SK-N-DZ (cell line): ENCODE data around the gene ACOT7.
"Not testable (repeated sequence)": the region's sequence is repeated elsewhere in the genome, so short reads cannot be mapped to it uniquely, and the experiment has no call there.

Source experiments
- DNase-seq: peaks from one replicate; pipeline ENCODE4 v3.0.0-alpha.2; 2015; ENCODE audit warnings: low spot score
- small RNA-seq, 2 experiments: library from RNA; depleted of rRNA; stranded (forward); fragments of <200 nt; gene quantifications; one replicate each; pipeline ENCODE3, GENCODE V24; 2014

ACOT7 gene

DNA sequence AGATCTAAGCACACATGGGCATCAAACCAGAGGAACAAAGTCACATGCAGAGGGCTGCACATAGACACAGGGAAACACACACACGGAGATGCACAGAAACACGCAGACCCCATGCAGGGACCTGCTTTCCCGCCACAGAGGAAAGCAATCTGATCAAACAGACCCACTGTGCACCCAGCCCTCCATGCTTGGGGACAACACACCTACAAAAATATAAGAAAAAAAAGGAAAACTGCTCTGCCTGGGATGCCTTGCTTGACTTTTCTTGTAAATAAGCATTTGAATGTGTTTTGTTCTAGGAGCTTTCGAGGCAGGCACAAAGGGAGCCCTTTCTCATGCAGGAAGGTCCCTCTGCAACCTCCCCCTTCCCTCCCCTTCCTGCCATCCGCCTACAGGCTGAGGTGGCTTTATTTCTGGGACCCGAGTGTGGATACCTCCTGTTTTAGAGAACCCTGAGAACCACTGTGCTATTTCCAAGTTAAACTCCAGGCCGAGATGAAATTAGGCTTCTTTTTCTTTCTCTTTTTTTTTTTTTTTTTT is 154.3 kb downstream of the ACOT7 start:
- no peak for DNase-seq

- DNase-seq, result no peak
Observed at GRCh38 chr1:6237093-6237492, 156.5 kb downstream of the ACOT7 start.

DNA sequence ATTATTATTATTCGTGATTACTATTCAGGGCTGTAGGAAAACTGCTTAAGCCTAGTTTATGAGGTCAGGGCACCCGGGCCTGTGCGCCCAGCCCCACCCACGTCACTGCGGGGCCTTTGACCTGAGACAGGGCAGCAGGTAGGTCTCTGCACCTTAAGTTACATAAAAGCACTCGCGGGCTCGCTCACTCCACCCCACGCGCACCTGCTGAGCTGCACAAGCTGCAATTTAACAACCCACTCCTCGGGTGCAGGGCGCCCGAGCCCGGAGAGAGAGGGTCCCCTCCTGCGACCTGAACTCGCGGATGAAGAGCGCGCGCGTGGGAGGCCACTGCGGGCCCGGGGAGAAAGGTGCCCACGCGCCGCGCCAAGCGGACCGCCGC is 158.3 kb downstream of the ACOT7 start:
- DNase-seq, result no peak

- no peak for DNase-seq
Observed at GRCh38 chr1:6234502-6235295, 158.9 kb downstream of the ACOT7 start.

- no peak for DNase-seq
Observed at GRCh38 chr1:6233376-6233775, 160.2 kb downstream of the ACOT7 start.

- DNase-seq, result no peak
Observed at GRCh38 chr1:6225651-6226050, 167.9 kb downstream of the ACOT7 start.

GRCh38 chr1:6224718-6225117 is 168.8 kb downstream of the ACOT7 start:
- DNase-seq, result no peak

GRCh38 chr1:6223617-6224016 is 169.9 kb downstream of the ACOT7 start:
- no peak for DNase-seq

- DNase-seq, result no peak
Observed at GRCh38 chr1:6222636-6223035, 170.9 kb downstream of the ACOT7 start.

GRCh38 chr1:6221210-6221784 is 172.3 kb downstream of the ACOT7 start:
- no peak for DNase-seq

- DNase-seq, result no peak
Observed at GRCh38 chr1:6220236-6220635, 173.3 kb downstream of the ACOT7 start.

GRCh38 chr1:6219641-6220040 is 173.9 kb downstream of the ACOT7 start:
- DNase-seq, result not testable (repeated sequence)

GRCh38 chr1:6218375-6219164 is 175.0 kb downstream of the ACOT7 start:
- no peak for DNase-seq

Small RNA genes lying within 50 kb of the gene (small RNA-seq; reads per million reads assigned to genes)
- gene MIR4252, result 0 reads per million in 2 experiments
